ENCODE results near the gene TAP2.

DNA sequence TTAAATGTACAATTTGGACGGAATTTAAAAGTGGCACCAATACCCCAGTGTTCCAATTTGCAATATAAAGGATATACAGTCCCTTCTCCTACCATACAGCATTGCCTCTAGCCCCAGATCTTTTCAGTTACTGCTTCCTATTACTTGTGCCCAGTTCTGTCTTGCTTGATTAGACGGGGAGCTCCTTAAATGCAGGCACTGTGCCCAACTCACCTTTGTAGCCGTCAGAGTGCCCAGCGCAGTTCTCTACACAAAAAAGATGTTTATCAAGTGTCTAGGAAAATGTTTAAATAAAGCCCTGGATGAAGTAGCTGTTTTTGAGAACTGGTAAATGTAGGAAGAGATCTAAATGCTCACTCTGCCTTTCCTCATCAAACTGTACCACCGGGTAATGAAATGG is 7.6 kb downstream of the TAP2 start:
- TF ChIP-seq CTCF (IDR thresholded peaks at IDR 0.05; ENCODE audit: low read length) (no peak), EZH2 (IDR thresholded peaks at IDR 0.05; ENCODE audit: borderline replicate concordance, low read length) (no peak)

Measured in OCI-LY1 (cell line).